WERI-Rb-1 (cell line): ENCODE measurements around the gene TNIK.

ENCODE experiments used
- DNase-seq: peaks from one replicate; pipeline ENCODE4 v3.0.0-alpha.2; 2020
- H3K27ac ChIP-seq: fragments of 250-450 bp; sonication (Bioruptor Pico); 2 replicates; pipeline ENCODE4 v1.5.1; 2020; ENCODE audit warnings: mild to moderate bottlenecking, moderate library complexity
- H3K27me3 ChIP-seq: fragments of 250-450 bp; sonication (Bioruptor Pico); 2 replicates; pipeline ENCODE4 v1.5.1; 2021; ENCODE audit warnings: mild to moderate bottlenecking, low read depth, moderate library complexity; ENCODE audit not compliant: insufficient read depth, severe bottlenecking
- H3K36me3 ChIP-seq: fragments of 250-450 bp; sonication (Bioruptor Pico); 2 replicates; pipeline ENCODE4 v1.5.1; 2020; ENCODE audit warnings: mild to moderate bottlenecking, moderate library complexity
- H3K4me3 ChIP-seq: 2 replicates; pipeline ENCODE4 v1.5.1; 2011; ENCODE audit warnings: low read depth, mild to moderate bottlenecking, control low read depth, low read length
- H3K9me3 ChIP-seq: fragments of 250-450 bp; sonication (Bioruptor Pico); 2 replicates; pipeline ENCODE4 v1.5.1; 2021; ENCODE audit warnings: mild to moderate bottlenecking, moderate library complexity; ENCODE audit not compliant: severe bottlenecking
- TF ChIP-seq, protein P1 (sequence below): IDR thresholded peaks from 2 replicates; pipeline ENCODE4 v1.5.1; 2011; ENCODE audit warnings: low read depth, mild to moderate bottlenecking, control low read depth, inconsistent platforms, low read length

Gene TNIK

GRCh38 chr3:171200052-171200749 is 260.0 kb downstream of the TNIK start:
- Histone ChIP-seq H3K27me3 (no peaks in the 10 kb centered on the region), H3K27ac (no peak overlapping the region), H3K9me3 (no peaks in the 10 kb centered on the region), H3K36me3 (no peaks in the 10 kb centered on the region), H3K4me3 (no peak overlapping the region)
- TF ChIP-seq, protein P1, sequence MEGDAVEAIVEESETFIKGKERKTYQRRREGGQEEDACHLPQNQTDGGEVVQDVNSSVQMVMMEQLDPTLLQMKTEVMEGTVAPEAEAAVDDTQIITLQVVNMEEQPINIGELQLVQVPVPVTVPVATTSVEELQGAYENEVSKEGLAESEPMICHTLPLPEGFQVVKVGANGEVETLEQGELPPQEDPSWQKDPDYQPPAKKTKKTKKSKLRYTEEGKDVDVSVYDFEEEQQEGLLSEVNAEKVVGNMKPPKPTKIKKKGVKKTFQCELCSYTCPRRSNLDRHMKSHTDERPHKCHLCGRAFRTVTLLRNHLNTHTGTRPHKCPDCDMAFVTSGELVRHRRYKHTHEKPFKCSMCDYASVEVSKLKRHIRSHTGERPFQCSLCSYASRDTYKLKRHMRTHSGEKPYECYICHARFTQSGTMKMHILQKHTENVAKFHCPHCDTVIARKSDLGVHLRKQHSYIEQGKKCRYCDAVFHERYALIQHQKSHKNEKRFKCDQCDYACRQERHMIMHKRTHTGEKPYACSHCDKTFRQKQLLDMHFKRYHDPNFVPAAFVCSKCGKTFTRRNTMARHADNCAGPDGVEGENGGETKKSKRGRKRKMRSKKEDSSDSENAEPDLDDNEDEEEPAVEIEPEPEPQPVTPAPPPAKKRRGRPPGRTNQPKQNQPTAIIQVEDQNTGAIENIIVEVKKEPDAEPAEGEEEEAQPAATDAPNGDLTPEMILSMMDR, result no peak
- no peak for DNase-seq

DNA sequence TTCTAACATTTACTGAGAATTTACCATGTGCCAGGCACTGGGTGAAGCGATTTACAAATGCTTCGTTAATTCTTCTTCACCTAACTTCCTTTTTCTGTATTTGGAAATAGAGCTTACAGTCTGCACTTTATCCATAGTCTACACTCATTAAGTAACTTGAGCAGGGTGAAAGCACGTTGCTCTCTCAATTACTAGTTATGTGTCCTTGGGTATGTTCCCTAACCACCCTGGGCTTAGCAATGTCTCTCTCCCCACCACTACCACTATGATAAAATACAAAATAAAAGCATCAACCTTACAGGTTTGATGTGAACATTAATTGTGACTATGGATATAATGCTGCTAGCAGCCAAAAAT is 260.8 kb downstream of the TNIK start:
- no peaks in the 10 kb centered on the region for H3K36me3 ChIP-seq
- TF ChIP-seq, protein P1, result no peak
- H3K4me3 ChIP-seq, result no peak overlapping the region
- H3K27me3 ChIP-seq, result no peaks in the 10 kb centered on the region
- H3K9me3 ChIP-seq, result no peaks in the 10 kb centered on the region
- no peak for DNase-seq
- no peak overlapping the region for H3K27ac ChIP-seq

DNA sequence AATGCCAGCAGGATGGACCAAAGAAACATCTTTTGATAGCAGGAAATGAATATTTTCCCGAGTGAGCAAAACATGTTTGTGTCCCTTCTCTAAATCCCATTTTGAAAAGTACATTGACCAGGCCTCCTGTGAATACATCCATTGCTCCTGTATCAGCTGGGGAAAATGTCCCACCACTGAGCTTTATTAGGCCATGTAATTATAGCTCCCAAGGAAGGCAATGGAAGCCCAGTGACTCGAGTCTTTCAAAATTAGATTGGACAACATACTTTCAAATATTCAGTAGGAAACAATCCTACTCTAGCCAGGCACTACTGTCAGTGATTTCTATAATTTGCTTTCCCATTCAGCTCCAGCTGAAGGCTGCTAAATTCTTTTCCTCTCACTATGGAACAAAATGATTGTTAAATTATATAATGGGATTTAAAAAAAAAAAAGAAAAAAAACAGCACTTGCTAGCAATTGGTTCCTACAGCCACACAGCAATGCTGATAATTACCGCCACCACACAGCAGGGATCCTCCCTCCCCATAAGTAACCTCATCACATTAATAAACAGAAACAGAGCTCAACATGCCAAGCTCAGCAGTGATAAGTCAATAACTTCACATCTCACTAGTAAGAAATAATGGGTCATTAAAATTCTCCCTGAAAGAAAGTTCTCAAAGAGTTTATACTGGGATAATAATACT is 261.3 kb downstream of the TNIK start:
- Histone ChIP-seq H3K36me3 (no peaks in the 10 kb centered on the region), H3K27me3 (no peaks in the 10 kb centered on the region), H3K27ac (no peak overlapping the region), H3K9me3 (no peaks in the 10 kb centered on the region), H3K4me3 (no peak overlapping the region)
- TF ChIP-seq, protein P1, result no peak
- no peak for DNase-seq

DNA sequence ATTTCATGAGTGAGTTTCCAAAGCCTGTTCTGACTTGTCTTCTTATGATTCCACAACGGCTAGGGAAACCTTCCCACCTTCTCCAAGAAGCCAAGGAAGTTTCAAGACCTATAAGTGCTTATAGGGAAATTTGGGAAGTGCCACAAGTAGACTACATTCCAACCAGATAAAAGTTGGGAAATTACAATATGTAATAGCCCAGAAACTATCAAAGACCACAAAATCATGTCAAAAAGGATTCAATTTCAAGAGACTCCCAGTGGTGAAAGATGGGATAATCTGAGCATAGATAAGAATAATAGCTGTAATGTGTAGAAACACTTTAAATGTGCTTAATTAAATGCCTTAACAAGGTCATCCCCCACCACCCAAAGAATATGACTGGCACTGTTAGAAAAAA is 264.5 kb downstream of the TNIK start:
- no peak for DNase-seq
- TF ChIP-seq, protein P1, result no peak
- Histone ChIP-seq H3K27me3 (no peaks in the 10 kb centered on the region), H3K4me3 (no peak overlapping the region), H3K36me3 (no peaks in the 10 kb centered on the region), H3K9me3 (no peaks in the 10 kb centered on the region), H3K27ac (no peak overlapping the region)

GRCh38 chr3:171194965-171195364 is 265.2 kb downstream of the TNIK start:
- Histone ChIP-seq H3K27ac (no peak overlapping the region), H3K36me3 (no peaks in the 10 kb centered on the region), H3K27me3 (no peaks in the 10 kb centered on the region), H3K9me3 (no peaks in the 10 kb centered on the region), H3K4me3 (no peak overlapping the region)
- DNase-seq, result no peak
- TF ChIP-seq, protein P1, result no peak
